Calu3 (cell line): ENCODE results near the gene TENM3. TPM values are rescaled to one million over a fixed set of nuclear protein-coding genes. Genes with fewer than 3 reads are reported as not detected.

Experiments
- BruUV-seq: library from RNA; stranded (reverse); fragments of 400-500 nt; replicated peaks from 2 replicates; lab custom pipeline; 2021; lab: Mats Ljungman, UMichigan
- CTCF ChIA-PET: fragments of 300-600 bp; sonication (Branson Sonifier 250); formaldehyde crosslinking; loops from one replicate; lab custom pipeline; 2022; ENCODE audit warnings: antibody characterized with exemption; lab: Charles Lee
- DNase-seq: peaks from one replicate; pipeline ENCODE4 v3.0.0; 2022
- H3K27ac Mint-ChIP-seq: one replicate; pipeline ENCODE4 v1.8.0; 2022; ENCODE audit warnings: mixed read lengths; ENCODE audit not compliant: unreplicated experiment
- H3K27me3 Mint-ChIP-seq: one replicate; pipeline ENCODE4 v1.8.0; 2022; ENCODE audit warnings: mixed read lengths; ENCODE audit not compliant: unreplicated experiment
- H3K36me3 Mint-ChIP-seq: one replicate; pipeline ENCODE4 v1.8.0; 2022; ENCODE audit warnings: mild to moderate bottlenecking, moderate library complexity, mixed read lengths; ENCODE audit not compliant: insufficient read depth, unreplicated experiment
- H3K4me1 Mint-ChIP-seq: one replicate; pipeline ENCODE4 v1.8.0; 2022; ENCODE audit warnings: mild to moderate bottlenecking, low read depth, mixed read lengths; ENCODE audit not compliant: unreplicated experiment
- H3K4me3 Mint-ChIP-seq: one replicate; pipeline ENCODE4 v1.8.0; 2022; ENCODE audit warnings: mild to moderate bottlenecking, low read depth, moderate library complexity, mixed read lengths; ENCODE audit not compliant: unreplicated experiment
- H3K9me3 Mint-ChIP-seq: one replicate; pipeline ENCODE4 v1.8.0; 2022; ENCODE audit warnings: low read depth, mixed read lengths; ENCODE audit not compliant: unreplicated experiment
- intact Hi-C: fragments of 100-400 bp; cut with micrococcal nuclease; formaldehyde crosslinking; loops from one replicate; pipeline ENCODE4 v1.10.0; 2022; ENCODE audit not compliant: unreplicated experiment
- total RNA-seq: library from RNA; stranded (reverse); gene quantifications from 2 replicates; pipeline ENCODE4 v1.2.3, GENCODE V29; 2022
- TF ChIP-seq, protein P1 (sequence below): fragments of 200-600 bp; IDR thresholded peaks from one replicate; pipeline ENCODE4 v1.8.0; 2022; ENCODE audit warnings: antibody characterized with exemption; ENCODE audit not compliant: unreplicated experiment

Gene TENM3
- total RNA-seq, 1 experiment from 2014 or later, result 5.9 TPM

DNA sequence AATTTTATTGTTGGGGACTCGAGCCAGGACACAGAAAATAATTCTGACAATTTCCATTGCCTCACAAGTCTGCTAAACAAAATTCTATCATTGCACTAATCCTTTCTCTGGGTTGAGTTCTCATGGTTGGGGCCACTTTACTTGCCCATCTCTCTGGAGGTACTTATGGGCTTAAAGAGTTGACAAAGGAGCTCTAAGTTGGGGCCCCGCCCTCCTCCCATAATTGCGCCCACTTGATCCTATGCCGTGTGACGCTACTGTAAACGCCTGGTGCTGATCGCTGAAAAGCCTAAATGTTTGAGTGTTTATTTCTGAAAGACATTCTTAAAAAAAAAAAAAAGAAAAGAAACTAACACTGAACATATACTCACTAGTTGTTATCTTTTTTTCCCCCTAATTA is 103.0 kb downstream of the TENM3 start:
- H3K4me3 Mint-ChIP-seq, result peak overlapping the region; percentile 40
- TF ChIP-seq, protein P1, sequence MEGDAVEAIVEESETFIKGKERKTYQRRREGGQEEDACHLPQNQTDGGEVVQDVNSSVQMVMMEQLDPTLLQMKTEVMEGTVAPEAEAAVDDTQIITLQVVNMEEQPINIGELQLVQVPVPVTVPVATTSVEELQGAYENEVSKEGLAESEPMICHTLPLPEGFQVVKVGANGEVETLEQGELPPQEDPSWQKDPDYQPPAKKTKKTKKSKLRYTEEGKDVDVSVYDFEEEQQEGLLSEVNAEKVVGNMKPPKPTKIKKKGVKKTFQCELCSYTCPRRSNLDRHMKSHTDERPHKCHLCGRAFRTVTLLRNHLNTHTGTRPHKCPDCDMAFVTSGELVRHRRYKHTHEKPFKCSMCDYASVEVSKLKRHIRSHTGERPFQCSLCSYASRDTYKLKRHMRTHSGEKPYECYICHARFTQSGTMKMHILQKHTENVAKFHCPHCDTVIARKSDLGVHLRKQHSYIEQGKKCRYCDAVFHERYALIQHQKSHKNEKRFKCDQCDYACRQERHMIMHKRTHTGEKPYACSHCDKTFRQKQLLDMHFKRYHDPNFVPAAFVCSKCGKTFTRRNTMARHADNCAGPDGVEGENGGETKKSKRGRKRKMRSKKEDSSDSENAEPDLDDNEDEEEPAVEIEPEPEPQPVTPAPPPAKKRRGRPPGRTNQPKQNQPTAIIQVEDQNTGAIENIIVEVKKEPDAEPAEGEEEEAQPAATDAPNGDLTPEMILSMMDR, result no peak
- CTCF ChIA-PET, result no interaction called here
- no peak for DNase-seq
- H3K9me3 Mint-ChIP-seq, result no peaks in the 10 kb centered on the region
- H3K27ac Mint-ChIP-seq, result no peak overlapping the region
- intact Hi-C loops, result no loop called here
- peaks cover 11% of the 10 kb centered on the region for H3K36me3 Mint-ChIP-seq
- BruUV-seq, result no TSS peak
- no peaks in the 10 kb centered on the region for H3K27me3 Mint-ChIP-seq
- peaks cover 20% of the 10 kb centered on the region for H3K4me1 Mint-ChIP-seq

- H3K36me3 Mint-ChIP-seq, result peaks cover 11% of the 10 kb centered on the region
- no peaks in the 10 kb centered on the region for H3K27me3 Mint-ChIP-seq
- H3K27ac Mint-ChIP-seq, result peak overlapping the region; percentile 66
- BruUV-seq, result no TSS peak
- peaks cover 20% of the 10 kb centered on the region for H3K4me1 Mint-ChIP-seq
- no peak for DNase-seq
- CTCF ChIA-PET, result no interaction called here
- TF ChIP-seq, protein P1, result no peak
- H3K4me3 Mint-ChIP-seq, result peak overlapping the region; percentile 40
- intact Hi-C loops, result no loop called here
- H3K9me3 Mint-ChIP-seq, result no peaks in the 10 kb centered on the region
Observed at GRCh38 chr4:182346675-182347375, 103.6 kb downstream of the TENM3 start.

- intact Hi-C loops, result no loop called here
- no peaks in the 10 kb centered on the region for H3K27me3 Mint-ChIP-seq
- BruUV-seq, result no TSS peak
Observed at GRCh38 chr4:182348779-182349326, 105.7 kb downstream of the TENM3 start.

DNA sequence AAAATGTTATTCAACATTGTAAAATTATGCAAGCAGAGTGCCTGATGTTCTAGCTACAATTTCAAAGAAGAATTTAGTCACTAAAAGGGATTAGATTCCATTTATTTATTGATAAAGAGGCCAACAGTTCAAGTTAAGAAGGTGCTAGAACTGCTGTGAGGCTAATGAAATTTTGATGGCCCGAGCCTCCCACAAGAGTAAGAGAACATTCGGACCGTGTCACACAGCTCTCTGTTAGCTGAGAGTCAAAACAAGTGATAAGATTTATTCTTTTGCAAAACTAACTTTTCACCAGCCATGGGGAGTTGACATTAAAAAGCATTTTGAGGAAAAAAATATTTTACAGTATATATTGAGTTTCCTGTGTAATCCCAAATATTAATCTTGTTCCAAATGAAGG is 106.8 kb downstream of the TENM3 start:
- Mint-ChIP-seq H3K4me3 (no peak overlapping the region), H3K36me3 (peaks cover 11% of the 10 kb centered on the region), H3K9me3 (no peaks in the 10 kb centered on the region), H3K4me1 (peaks cover 20% of the 10 kb centered on the region), H3K27me3 (no peaks in the 10 kb centered on the region), H3K27ac (no peak overlapping the region)
- DNase-seq, result no peak
- TF ChIP-seq, protein P1, result no peak
- CTCF ChIA-PET, result interaction anchor here (0.6 to 1.0 kb wide), 2 partner anchors 9 to 254 kb away, joined by 3 to 5 read pairs; no protein-coding TSS in a partner anchor
- intact Hi-C loops, result no loop called here
- no TSS peak for BruUV-seq

More at GRCh38 chr4:182348779-182349326, 105.7 kb downstream of the TENM3 start:
- peak overlapping the region; percentile 48 for H3K4me3 Mint-ChIP-seq
- peak overlapping the region; percentile 93 for H3K27ac Mint-ChIP-seq
- TF ChIP-seq, protein P1, result no peak
- no peaks in the 10 kb centered on the region for H3K9me3 Mint-ChIP-seq
- H3K36me3 Mint-ChIP-seq, result peaks cover 11% of the 10 kb centered on the region
- CTCF ChIA-PET, result no interaction called here
- DNase-seq, result no peak
- peaks cover 20% of the 10 kb centered on the region for H3K4me1 Mint-ChIP-seq
